Measurements from ENCODE around the gene SLC25A42.

The SLC25A42 gene

DNA sequence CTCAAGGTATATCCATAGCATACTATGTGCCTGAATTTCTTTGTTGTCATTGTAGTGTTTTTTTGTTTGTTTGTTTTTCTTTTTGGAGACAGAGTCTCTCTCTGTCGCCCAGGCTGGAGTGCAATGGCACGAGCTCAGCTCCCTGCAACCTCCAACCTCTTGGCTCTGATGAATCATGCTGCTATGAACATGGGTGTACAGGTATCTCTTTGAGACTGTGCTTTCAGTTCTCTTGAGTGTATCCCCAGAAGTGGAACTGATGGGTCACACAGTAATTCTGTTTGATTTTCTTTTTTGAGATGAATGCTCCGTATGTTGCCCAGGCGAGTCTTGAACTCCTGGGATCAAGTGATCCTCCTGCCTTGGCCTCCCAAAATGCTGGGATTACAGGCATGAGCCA is 13.7 kb upstream of the SLC25A42 start:
- TF ChIP-seq, protein P1, sequence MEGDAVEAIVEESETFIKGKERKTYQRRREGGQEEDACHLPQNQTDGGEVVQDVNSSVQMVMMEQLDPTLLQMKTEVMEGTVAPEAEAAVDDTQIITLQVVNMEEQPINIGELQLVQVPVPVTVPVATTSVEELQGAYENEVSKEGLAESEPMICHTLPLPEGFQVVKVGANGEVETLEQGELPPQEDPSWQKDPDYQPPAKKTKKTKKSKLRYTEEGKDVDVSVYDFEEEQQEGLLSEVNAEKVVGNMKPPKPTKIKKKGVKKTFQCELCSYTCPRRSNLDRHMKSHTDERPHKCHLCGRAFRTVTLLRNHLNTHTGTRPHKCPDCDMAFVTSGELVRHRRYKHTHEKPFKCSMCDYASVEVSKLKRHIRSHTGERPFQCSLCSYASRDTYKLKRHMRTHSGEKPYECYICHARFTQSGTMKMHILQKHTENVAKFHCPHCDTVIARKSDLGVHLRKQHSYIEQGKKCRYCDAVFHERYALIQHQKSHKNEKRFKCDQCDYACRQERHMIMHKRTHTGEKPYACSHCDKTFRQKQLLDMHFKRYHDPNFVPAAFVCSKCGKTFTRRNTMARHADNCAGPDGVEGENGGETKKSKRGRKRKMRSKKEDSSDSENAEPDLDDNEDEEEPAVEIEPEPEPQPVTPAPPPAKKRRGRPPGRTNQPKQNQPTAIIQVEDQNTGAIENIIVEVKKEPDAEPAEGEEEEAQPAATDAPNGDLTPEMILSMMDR (IDR thresholded peaks at IDR 0.05; ENCODE audit: low read depth, low read length) = no peak
- no peak for DNase-seq (ENCODE audit: low read depth in 2 of 2)

DNA sequence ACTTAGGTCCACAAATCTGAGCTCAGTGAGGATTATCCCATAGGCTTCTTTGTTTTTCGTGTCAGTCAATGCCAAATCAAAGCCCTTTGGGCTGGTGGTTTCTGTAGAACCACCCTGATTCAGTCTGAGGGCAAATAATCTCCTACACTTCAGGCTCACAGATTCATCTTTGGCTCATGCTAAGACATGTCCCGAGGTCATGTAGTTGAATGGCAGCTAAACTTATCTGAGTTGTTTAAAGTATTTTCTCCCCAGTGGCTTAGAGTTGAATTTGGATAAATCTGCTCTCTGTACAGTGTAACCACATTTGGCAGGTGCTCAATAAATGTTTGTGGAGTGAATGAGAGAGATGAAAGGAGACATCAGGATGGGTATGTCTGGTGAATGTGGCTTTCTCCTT is 13.1 kb upstream of the SLC25A42 start:
- no peak overlapping the region for H3K4me3 ChIP-seq (replicated peaks in 1 of 2; ENCODE audit: low read depth in 2 of 2, low read length in 2 of 2)
- TF ChIP-seq, protein P1 (IDR thresholded peaks at IDR 0.05; ENCODE audit: low read depth, low read length) = no peak
- DNase-seq (ENCODE audit: low read depth in 2 of 2) = no peak

More for the DNA sequence above, 13.7 kb upstream of the SLC25A42 start:
- no peak overlapping the region for H3K4me3 ChIP-seq (replicated peaks in 1 of 2; ENCODE audit: low read depth in 2 of 2, low read length in 2 of 2)

DNA sequence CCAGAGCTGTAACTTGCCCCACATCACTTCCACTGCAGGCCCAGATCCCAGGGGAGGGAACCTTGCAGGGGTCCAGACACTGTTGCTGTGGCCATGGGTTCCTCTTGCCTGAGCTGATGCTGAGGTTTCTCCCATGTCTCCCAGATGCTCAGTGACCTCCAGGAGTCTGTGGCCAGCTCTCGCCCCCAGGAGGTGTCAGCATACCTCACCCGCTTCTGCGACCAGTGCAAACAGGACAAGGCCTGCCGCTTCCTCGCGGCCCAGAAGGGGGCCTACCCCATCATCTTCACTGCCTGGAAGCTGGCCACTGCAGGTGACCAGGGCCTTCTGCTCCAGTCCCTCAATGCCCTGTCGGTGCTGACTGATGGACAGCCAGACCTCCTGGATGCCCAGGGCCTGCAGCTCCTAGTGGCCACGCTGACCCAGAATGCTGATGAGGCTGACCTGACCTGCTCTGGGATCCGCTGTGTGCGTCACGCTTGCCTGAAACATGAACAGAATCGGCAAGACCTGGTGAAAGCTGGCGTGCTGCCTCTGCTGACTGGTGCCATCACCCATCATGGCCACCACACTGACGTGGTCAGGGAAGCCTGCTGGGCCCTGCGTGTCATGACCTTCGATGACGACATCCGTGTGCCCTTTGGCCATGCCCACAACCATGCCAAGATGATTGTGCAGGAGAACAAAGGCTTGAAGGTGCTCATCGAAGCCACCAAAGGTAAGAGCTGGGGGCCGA is 12.1 kb upstream of the SLC25A42 start:
- no peak overlapping the region for H3K4me3 ChIP-seq (replicated peaks in 1 of 2; ENCODE audit: low read depth in 2 of 2, low read length in 2 of 2)
- no peak for DNase-seq (ENCODE audit: low read depth in 2 of 2)
- TF ChIP-seq, protein P1 (IDR thresholded peaks at IDR 0.05; ENCODE audit: low read depth, low read length) = no peak

DNA sequence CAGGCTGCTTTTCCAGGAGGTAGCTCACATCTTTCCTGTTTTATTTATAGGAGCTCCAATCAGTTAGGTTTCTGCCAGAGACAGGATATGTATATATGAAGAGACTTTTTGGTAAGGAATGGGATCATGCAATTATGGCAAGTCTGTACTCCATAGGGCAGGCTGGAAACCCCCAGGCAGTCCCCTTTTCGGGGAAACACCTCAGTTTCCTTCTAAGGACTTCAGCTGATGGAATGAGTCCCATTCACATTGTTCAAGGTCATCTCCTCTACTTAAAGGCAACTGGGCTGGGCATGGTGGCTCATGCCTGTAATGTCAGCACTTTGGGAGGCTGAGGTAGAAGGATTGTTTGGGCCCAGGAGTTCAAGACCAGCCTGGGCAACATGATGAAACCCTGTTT is 10.9 kb upstream of the SLC25A42 start:
- no peak overlapping the region for H3K4me3 ChIP-seq (replicated peaks in 1 of 2; ENCODE audit: low read depth in 2 of 2, low read length in 2 of 2)
- TF ChIP-seq, protein P1 (IDR thresholded peaks at IDR 0.05; ENCODE audit: low read depth, low read length) = no peak
- DNase-seq (ENCODE audit: low read depth in 2 of 2) = no peak

DNA sequence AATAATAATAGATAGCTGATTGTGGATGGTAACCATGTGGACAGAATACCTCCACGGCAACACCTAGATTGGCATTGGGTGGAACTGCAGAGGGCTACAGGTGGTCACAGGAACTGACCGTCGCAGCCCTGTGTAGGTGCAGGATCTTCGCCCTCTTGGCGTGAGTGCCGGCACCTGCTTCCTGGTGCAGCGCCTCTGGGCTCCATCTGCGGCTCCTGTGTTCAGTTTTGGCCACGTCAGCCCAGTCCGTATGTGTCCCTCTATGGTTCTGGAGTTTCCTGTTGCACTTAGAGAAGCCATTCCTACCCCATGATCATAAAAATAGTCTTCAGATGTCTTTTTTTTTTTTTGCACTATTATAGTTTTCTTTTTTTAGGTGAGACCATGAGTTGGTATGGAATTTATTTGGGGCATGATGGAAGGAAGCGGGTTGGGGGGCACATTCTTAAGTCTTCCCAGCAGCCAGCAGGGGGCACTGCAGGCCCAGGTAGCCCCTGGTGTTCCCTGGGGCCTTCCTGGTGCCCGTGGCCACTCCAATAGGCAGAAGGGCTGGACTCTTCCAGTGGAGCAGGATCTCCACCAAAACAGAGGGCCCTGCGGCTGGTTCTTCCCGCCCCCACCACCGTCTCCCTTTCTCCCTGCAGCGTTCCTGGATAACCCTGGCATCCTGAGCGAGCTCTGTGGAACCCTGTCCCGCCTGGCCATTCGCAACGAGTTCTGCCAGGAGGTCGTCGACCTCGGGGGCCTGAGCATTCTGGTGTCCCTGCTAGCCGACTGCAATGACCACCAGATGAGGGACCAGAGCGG is 10.1 kb upstream of the SLC25A42 start:
- TF ChIP-seq, protein P1 (IDR thresholded peaks at IDR 0.05; ENCODE audit: low read depth, low read length) = peak; percentile 73
- no peak overlapping the region for H3K4me3 ChIP-seq (replicated peaks in 1 of 2; ENCODE audit: low read depth in 2 of 2, low read length in 2 of 2)
- DNase-seq (ENCODE audit: low read depth in 2 of 2) = peak; percentile 58 to 68

DNA sequence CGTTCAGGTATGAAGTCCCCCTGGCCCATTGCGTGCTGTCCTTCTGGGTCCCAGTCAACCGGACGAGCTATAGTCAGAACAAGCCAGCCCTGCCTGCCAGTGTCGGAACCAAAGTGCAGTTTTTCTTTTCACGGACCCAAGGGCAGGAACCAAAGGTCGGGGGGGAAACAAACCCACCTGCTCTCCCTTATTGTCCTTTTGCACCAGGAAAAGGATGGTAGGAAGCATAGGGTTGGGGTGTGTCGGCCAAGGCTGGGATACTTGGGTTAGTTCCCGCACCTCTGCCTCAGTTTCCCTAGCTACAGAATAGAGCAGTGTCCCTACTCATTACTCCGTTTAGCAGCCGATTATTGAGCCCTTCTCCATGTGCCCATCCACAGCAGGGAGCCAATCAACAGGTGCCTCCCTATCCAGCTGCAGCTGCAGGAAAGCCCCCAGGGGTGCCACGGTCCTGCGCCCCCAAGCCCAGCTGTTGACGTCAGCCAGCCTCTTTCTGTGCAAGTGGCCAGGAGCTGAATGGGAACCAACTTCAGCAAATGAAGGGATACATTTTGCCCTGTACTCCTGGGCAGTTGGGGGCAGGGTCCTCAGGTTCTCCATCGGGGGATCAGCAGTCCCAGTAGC is 9.4 kb upstream of the SLC25A42 start:
- DNase-seq (ENCODE audit: low read depth in 2 of 2) = no peak
- TF ChIP-seq, protein P1 (IDR thresholded peaks at IDR 0.05; ENCODE audit: low read depth, low read length) = no peak
- no peak overlapping the region for H3K4me3 ChIP-seq (replicated peaks in 1 of 2; ENCODE audit: low read depth in 2 of 2, low read length in 2 of 2)
